ENCODE data around the gene NDST4. TPM values are rescaled to one million over a fixed set of nuclear protein-coding genes. Genes with fewer than 3 reads are reported as not detected.

NDST4 gene
- total and polyA plus RNA-seq, 2 of the 13 experiments (the other 11 are each of a cell fraction or from before 2014, with no cell fraction given), result not detected

DNA sequence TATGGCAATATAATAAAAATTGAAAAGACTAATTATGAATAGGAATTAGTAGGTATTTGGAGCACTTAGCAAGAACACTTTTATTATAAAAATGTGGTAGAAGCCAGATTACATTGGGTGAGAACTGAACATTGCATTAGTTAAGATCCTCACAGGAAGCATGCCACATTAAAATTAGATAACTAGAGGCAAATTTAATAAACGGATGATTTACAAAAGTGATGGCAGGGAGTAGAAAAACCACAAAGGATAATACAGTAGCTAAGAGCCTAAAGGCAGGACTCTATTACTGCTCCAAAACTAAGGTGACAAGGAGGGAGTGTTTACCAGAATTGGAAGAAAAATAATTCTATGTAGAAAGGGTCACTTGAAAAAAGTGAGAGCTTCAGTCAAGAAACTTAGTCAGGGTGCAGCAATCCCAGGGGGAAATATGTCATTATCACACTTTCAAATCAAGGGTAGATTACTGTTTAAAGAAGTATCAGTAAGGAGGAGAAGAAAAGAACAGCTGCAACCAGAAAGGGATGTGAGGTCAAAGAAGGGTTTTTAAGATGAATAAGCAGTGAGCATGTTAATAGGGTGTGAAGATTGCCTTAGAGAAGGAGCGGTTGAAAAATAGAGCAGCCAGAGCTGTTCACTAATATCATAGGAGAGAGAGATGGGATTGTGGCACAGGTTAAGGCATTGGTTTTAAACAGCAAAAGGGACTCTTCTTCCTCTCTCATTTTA lies 84.6 kb downstream of the NDST4 start:
- H3K4me3 ChIP-seq (replicated peaks in 1 of 3; ENCODE audit: insufficient read depth in 1 of 3, low read depth in 2 of 3, low read length in 3 of 3), result no peak overlapping the region
- H3K4me2 ChIP-seq (ENCODE audit: low read depth, low read length), result no peak overlapping the region
- no peak overlapping the region for H2AFZ ChIP-seq (ENCODE audit: low read length)
- no peak overlapping the region for H3K27ac ChIP-seq (ENCODE audit: extremely low read length, insufficient read depth, low read length)
- H3K27me3 ChIP-seq (ENCODE audit: control insufficient read depth in 1 of 2, insufficient read depth in 2 of 2, low read length in 2 of 2), result no peaks in the 10 kb centered on the region
- TF ChIP-seq, protein P1, sequence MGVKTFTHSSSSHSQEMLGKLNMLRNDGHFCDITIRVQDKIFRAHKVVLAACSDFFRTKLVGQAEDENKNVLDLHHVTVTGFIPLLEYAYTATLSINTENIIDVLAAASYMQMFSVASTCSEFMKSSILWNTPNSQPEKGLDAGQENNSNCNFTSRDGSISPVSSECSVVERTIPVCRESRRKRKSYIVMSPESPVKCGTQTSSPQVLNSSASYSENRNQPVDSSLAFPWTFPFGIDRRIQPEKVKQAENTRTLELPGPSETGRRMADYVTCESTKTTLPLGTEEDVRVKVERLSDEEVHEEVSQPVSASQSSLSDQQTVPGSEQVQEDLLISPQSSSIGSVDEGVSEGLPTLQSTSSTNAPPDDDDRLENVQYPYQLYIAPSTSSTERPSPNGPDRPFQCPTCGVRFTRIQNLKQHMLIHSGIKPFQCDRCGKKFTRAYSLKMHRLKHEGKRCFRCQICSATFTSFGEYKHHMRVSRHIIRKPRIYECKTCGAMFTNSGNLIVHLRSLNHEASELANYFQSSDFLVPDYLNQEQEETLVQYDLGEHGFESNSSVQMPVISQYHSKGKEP (CRISPR knock-in tag; IDR thresholded peaks at IDR 0.05), result no peak
- TF ChIP-seq ZNF879 (CRISPR knock-in tag; IDR thresholded peaks at IDR 0.05), result no peak
- H3K9ac ChIP-seq (ENCODE audit: insufficient read depth, low read depth, low read length), result no peak overlapping the region
- ChIA-PET CTCF (ENCODE audit: low intra/inter-chr PET ratio, low total read pairs) (no interaction called here), POLR2A (no interaction called here)
- ATAC-seq (no peak), FAIRE-seq (no peak), DNase-seq (ENCODE audit: low spot score) (no peak)
- H3K9me3 ChIP-seq (ENCODE audit: low read length), result no peaks in the 10 kb centered on the region
- BruUV-seq (replicated peaks), result no TSS peak
- no peaks in the 10 kb centered on the region for H3K79me2 ChIP-seq (ENCODE audit: insufficient read depth, low read length)
- in situ Hi-C loops (cut with HindIII; ENCODE audit: extremely low pct_ligation_motif_present, low pct_unique_long_range_greater_than_20kb), result no loop called here
- H3K4me1 ChIP-seq (ENCODE audit: insufficient read depth, low read length), result no peaks in the 10 kb centered on the region
- no peaks in the 10 kb centered on the region for H4K20me1 ChIP-seq (ENCODE audit: insufficient read depth, low read length)
- intact Hi-C loops (cut with micrococcal nuclease; ENCODE audit: unreplicated experiment), result no loop called here
- no peaks in the 10 kb centered on the region for H3K36me3 ChIP-seq (replicated peaks in 1 of 2; ENCODE audit: control insufficient read depth in 1 of 2, insufficient read depth in 2 of 2, low read length in 2 of 2)
- WGBS (ENCODE audit: low lambda C conversion rate), result 0% methylated on average over 2 of the region's 2 CpGs

DNA sequence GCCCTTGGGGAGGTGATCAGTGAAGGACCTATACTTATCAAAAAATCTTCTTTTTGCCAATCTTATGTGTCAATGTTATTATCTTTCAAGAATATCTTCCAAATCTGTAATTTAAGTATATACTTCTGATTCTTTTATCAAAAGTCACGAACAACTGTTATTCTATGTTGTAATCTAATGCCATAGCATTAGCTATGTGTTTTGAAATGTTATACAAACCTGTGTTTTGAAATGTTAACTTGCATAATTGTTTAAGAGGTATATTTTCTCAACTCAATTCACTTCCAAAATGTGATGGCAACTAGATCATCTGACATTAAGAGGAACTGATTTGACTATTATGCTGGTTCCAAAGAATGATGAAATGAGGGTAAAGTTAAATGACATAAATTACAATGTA lies 113.5 kb downstream of the NDST4 start:
- Histone ChIP-seq H3K4me2 (ENCODE audit: low read depth, low read length) (no peak overlapping the region), H3K4me1 (ENCODE audit: insufficient read depth, low read length) (no peaks in the 10 kb centered on the region), H3K79me2 (ENCODE audit: insufficient read depth, low read length) (no peaks in the 10 kb centered on the region), H3K27ac (ENCODE audit: extremely low read length, insufficient read depth, low read length) (no peak overlapping the region), H3K36me3 (replicated peaks in 1 of 2; ENCODE audit: control insufficient read depth in 1 of 2, insufficient read depth in 2 of 2, low read length in 2 of 2) (no peaks in the 10 kb centered on the region), H3K9ac (ENCODE audit: insufficient read depth, low read depth, low read length) (no peak overlapping the region), H2AFZ (ENCODE audit: low read length) (no peak overlapping the region), H3K9me3 (ENCODE audit: low read length) (no peaks in the 10 kb centered on the region), H3K27me3 (ENCODE audit: control insufficient read depth in 1 of 2, insufficient read depth in 2 of 2, low read length in 2 of 2) (no peaks in the 10 kb centered on the region), H3K4me3 (replicated peaks in 1 of 3; ENCODE audit: insufficient read depth in 1 of 3, low read depth in 2 of 3, low read length in 3 of 3) (no peak overlapping the region), H4K20me1 (ENCODE audit: insufficient read depth, low read length) (no peaks in the 10 kb centered on the region)
- FAIRE-seq (no peak), ATAC-seq (no peak), DNase-seq (ENCODE audit: low spot score) (no peak)
- TF ChIP-seq SAFB2 (CRISPR knock-in tag; IDR thresholded peaks at IDR 0.05; ENCODE audit: borderline replicate concordance, low read depth) (no peak), HNRNPL (IDR thresholded peaks at IDR 0.05; ENCODE audit: low read depth, low read length) (no peak), FIP1L1 (IDR thresholded peaks at IDR 0.05; ENCODE audit: borderline replicate concordance, insufficient read depth, low read depth, low read length) (no peak), RBM39 (IDR thresholded peaks at IDR 0.05; ENCODE audit: low read depth, low read length, poor library complexity, severe bottlenecking) (no peak), KLF12 (CRISPR knock-in tag; IDR thresholded peaks at IDR 0.05; ENCODE audit: borderline replicate concordance) (no peak), ZBTB20 (CRISPR knock-in tag; IDR thresholded peaks at IDR 0.05; ENCODE audit: borderline replicate concordance, low read depth) (no peak), EZH2 (conservative IDR thresholded peaks at IDR 0.05; ENCODE audit: low read depth, low read length) (no peak), SP2 (CRISPR knock-in tag; IDR thresholded peaks at IDR 0.05) (no peak)
- POLR2A ChIA-PET, result no interaction called here
- BruUV-seq (replicated peaks), result no TSS peak
- in situ Hi-C loops (cut with HindIII; ENCODE audit: extremely low pct_ligation_motif_present, low pct_unique_long_range_greater_than_20kb), result no loop called here
- 0% methylated on average over 1 of the region's 1 CpG for WGBS (ENCODE audit: low lambda C conversion rate)
- intact Hi-C loops (cut with micrococcal nuclease; ENCODE audit: unreplicated experiment), result no loop called here
- CTCF ChIA-PET (ENCODE audit: low intra/inter-chr PET ratio, low total read pairs), result no interaction called here
